Caco-2 (cell line): ENCODE results near the gene ZNF225. TPM values are rescaled to one million over a fixed set of nuclear protein-coding genes. Genes with fewer than 3 reads are reported as not detected.
"Not testable (repeated sequence)": the region's sequence is repeated elsewhere in the genome, so short reads cannot be mapped to it uniquely, and the experiment has no call there.

ENCODE experiments used
- BruUV-seq: library from RNA; stranded (reverse); fragments of 400-500 nt; replicated peaks from 2 replicates; lab custom pipeline; 2021; lab: Mats Ljungman, UMichigan
- CTCF ChIA-PET: fragments of 300-600 bp; sonication (Branson Sonifier 250); formaldehyde crosslinking; loops from one replicate; lab custom pipeline; 2022; ENCODE audit warnings: antibody characterized with exemption; lab: Charles Lee
- POLR2A ChIA-PET: fragments of 300-600 bp; sonication (Branson Sonifier 250); formaldehyde crosslinking; loops from one replicate; lab custom pipeline; 2022; ENCODE audit warnings: antibody characterized with exemption; lab: Charles Lee
- DNase-seq, 2 experiments: peaks; one replicate each; pipeline versions ENCODE4 v3.0.0 to v3.0.0-alpha.2; 2020 to 2022
- H3K27me3 ChIP-seq: replicated peaks from 2 replicates; pipeline ENCODE4 v1.6.0; 2011; ENCODE audit warnings: low read length; ENCODE audit not compliant: control insufficient read depth, insufficient read depth
- H3K36me3 ChIP-seq: 2 replicates; pipeline ENCODE4 v1.5.1; 2011; ENCODE audit warnings: low read length; ENCODE audit not compliant: control insufficient read depth, insufficient read depth
- H3K4me1 ChIP-seq: fragments of 250-450 bp; sonication (Bioruptor Pico); 2 replicates; pipeline ENCODE4 v1.5.1; 2020; ENCODE audit warnings: mild to moderate bottlenecking
- H3K4me3 ChIP-seq: 2 replicates; pipeline ENCODE4 v1.5.1; 2011; ENCODE audit warnings: low read depth, mild to moderate bottlenecking, control low read depth, low read length
- H3K9me3 ChIP-seq: fragments of 250-450 bp; sonication (Bioruptor Pico); 2 replicates; pipeline ENCODE4 v1.5.1; 2020; ENCODE audit warnings: mild to moderate bottlenecking, moderate library complexity
- H3K27ac Mint-ChIP-seq: one replicate; pipeline ENCODE4 v1.8.0; 2022; ENCODE audit warnings: mixed read lengths; ENCODE audit not compliant: unreplicated experiment
- H3K27me3 Mint-ChIP-seq: one replicate; pipeline ENCODE4 v1.8.0; 2022; ENCODE audit warnings: mixed read lengths; ENCODE audit not compliant: insufficient read depth, unreplicated experiment
- H3K36me3 Mint-ChIP-seq: one replicate; pipeline ENCODE4 v1.8.0; 2022; ENCODE audit warnings: mild to moderate bottlenecking, mixed read lengths; ENCODE audit not compliant: insufficient read depth, unreplicated experiment
- H3K4me1 Mint-ChIP-seq: one replicate; pipeline ENCODE4 v1.8.0; 2022; ENCODE audit warnings: low read depth, mixed read lengths; ENCODE audit not compliant: unreplicated experiment
- H3K4me3 Mint-ChIP-seq: one replicate; pipeline ENCODE4 v1.8.0; 2022; ENCODE audit warnings: mild to moderate bottlenecking, moderate library complexity, mixed read lengths; ENCODE audit not compliant: unreplicated experiment
- H3K9me3 Mint-ChIP-seq: one replicate; pipeline ENCODE4 v1.8.0; 2022; ENCODE audit warnings: mixed read lengths; ENCODE audit not compliant: unreplicated experiment
- intact Hi-C: fragments of 100-400 bp; cut with micrococcal nuclease; formaldehyde crosslinking; loops from one replicate; pipeline ENCODE4 v1.10.0; 2022; ENCODE audit not compliant: unreplicated experiment
- total RNA-seq: library from RNA; stranded (reverse); gene quantifications from 2 replicates; pipeline ENCODE4 v1.2.3, GENCODE V29; 2022
- TF ChIP-seq, protein P1 (sequence below), 2 experiments: fragments of 200-600 bp in 1 of 2; IDR thresholded peaks; 1 replicate in 1 of 2; 2 replicates in 1 of 2; pipeline versions ENCODE4 v1.5.1 to v1.8.0; 2011 to 2022; ENCODE audit warnings: antibody characterized with exemption in 1 of 2, control low read depth in 1 of 2, inconsistent platforms in 1 of 2, low read depth in 1 of 2, low read length in 1 of 2, mild to moderate bottlenecking in 1 of 2, moderate library complexity in 1 of 2; ENCODE audit not compliant: insufficient read depth in 1 of 2, severe bottlenecking in 1 of 2, unreplicated experiment in 1 of 2

ZNF225 gene
- total RNA-seq, 1 experiment from 2014 or later: 4.8 TPM

DNA sequence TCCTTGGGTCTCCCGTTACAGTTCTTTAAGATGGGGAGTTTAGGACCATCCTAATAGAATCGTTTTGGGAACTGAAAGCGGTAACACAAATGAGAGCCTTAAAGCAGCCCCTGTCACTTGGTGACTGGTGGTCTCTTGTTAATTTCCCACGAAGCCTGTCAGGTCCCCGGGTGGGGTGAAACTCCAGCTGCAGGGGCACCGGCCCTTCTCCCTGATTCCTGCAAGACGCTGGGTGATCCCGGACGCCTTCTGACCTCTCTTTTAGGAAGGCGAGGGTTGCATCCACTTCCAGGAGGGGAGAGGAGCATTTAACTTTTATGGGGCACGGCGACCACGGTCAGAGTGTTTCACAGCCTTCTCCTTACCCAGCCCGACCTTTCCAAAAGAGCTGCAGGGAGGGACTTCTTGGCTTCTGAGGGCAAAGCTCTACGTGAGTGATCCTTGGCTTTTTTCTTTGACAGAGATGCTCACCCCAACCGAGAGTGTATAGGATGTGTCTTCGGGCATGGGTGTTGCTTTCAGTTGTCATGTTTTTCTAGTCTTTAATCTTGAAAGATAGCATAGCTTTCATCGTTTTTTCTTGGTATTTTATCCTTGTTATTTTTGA is 688 bp downstream of the ZNF225 start:
- Histone ChIP-seq H3K36me3 (0 out of 2 replicates have a peak, but pooled peaks cover 1% of the 10 kb centered on the region), H3K9me3 (no peaks in the 10 kb centered on the region), H3K4me1 (no peaks in the 10 kb centered on the region), H3K27me3 (no peaks in the 10 kb centered on the region), H3K4me3 (peak overlapping the region; percentile 88)
- ChIA-PET POLR2A (no interaction called here), CTCF (no interaction called here)
- Mint-ChIP-seq H3K9me3 (no peaks in the 10 kb centered on the region), H3K27me3 (no peaks in the 10 kb centered on the region), H3K4me1 (peaks cover 7% of the 10 kb centered on the region), H3K36me3 (peaks cover 10% of the 10 kb centered on the region), H3K27ac (peak overlapping the region; percentile 75), H3K4me3 (peak overlapping the region; percentile 91)
- DNase-seq: peak in 1 of 2 experiments; percentile 13
- intact Hi-C loops: loop anchor here (1.0 to 10.0 kb wide), 12 partner anchors 20 to 386 kb away; partner anchors contain the start of genes ZNF155, ZNF180, ZNF224 and ZNF227
- BruUV-seq: TSS peak; percentile 56
- TF ChIP-seq, protein P1, sequence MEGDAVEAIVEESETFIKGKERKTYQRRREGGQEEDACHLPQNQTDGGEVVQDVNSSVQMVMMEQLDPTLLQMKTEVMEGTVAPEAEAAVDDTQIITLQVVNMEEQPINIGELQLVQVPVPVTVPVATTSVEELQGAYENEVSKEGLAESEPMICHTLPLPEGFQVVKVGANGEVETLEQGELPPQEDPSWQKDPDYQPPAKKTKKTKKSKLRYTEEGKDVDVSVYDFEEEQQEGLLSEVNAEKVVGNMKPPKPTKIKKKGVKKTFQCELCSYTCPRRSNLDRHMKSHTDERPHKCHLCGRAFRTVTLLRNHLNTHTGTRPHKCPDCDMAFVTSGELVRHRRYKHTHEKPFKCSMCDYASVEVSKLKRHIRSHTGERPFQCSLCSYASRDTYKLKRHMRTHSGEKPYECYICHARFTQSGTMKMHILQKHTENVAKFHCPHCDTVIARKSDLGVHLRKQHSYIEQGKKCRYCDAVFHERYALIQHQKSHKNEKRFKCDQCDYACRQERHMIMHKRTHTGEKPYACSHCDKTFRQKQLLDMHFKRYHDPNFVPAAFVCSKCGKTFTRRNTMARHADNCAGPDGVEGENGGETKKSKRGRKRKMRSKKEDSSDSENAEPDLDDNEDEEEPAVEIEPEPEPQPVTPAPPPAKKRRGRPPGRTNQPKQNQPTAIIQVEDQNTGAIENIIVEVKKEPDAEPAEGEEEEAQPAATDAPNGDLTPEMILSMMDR (IDR thresholded peaks at IDR 0.05; ENCODE audit: insufficient read depth in 1 of 2, low read depth in 1 of 2, low read length in 1 of 2, severe bottlenecking in 1 of 2, unreplicated experiment in 1 of 2): no peak

DNA sequence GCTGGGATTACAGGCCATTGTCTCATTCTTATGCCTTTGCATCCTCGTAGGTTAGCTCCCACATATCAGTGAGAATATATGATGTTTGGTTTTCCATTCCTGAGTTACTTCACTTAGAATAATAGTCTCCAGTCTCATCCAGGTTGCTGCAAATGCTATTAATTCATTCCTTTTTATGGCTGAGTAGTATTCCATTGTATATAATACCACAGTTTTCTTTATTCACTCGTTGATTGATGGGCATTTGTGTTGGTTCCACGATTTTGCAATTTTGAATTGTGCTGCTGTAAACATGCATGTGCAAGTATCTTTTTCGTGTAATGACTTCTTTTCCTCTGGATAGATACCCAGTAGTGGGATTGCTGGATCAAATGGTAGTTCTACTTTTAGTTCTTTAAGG is 8.0 kb downstream of the ZNF225 start:
- intact Hi-C loops, H3K4me1 Mint-ChIP-seq, H3K27me3 Mint-ChIP-seq, DNase-seq, H3K4me1 ChIP-seq, POLR2A ChIA-PET, H3K27ac Mint-ChIP-seq, H3K9me3 ChIP-seq, H3K36me3 ChIP-seq, H3K4me3 ChIP-seq, H3K27me3 ChIP-seq, CTCF ChIA-PET, BruUV-seq, H3K4me3 Mint-ChIP-seq: not testable (repeated sequence)
- peaks cover 13% of the 10 kb centered on the region for H3K36me3 Mint-ChIP-seq
- peaks cover 22% of the 10 kb centered on the region for H3K9me3 Mint-ChIP-seq

DNA sequence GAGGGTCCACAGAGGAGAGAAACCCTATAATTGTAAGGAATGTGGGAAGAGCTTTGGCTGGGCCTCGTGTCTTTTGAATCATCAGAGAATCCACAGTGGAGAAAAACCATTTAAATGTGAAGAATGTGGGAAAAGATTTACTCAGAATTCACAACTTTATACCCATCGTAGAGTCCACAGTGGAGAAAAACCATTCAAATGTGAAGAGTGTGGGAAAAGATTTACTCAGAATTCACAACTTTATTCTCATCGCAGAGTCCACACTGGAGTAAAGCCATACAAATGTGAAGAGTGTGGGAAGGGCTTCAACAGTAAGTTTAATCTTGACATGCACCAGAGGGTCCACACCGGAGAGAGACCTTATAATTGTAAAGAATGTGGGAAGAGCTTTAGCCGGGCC is 18.8 kb downstream of the ZNF225 start:
- no peak overlapping the region for H3K4me3 ChIP-seq
- H3K27me3 ChIP-seq: no peaks in the 10 kb centered on the region
- BruUV-seq: no TSS peak
- no peaks in the 10 kb centered on the region; the same call in none of the 2 replicates for H3K36me3 ChIP-seq
- Mint-ChIP-seq H3K9me3 (no peaks in the 10 kb centered on the region), H3K4me3 (no peak overlapping the region), H3K27ac (no peak overlapping the region), H3K4me1 (no peaks in the 10 kb centered on the region), H3K36me3 (peaks cover 12% of the 10 kb centered on the region), H3K27me3 (peaks cover 3% of the 10 kb centered on the region)
- no peak for DNase-seq
- ChIA-PET CTCF (no interaction called here), POLR2A (no interaction called here)
- H3K9me3 ChIP-seq: peaks cover 4% of the 10 kb centered on the region; the same call in 1 of the 2 replicates
- no peaks in the 10 kb centered on the region for H3K4me1 ChIP-seq
- intact Hi-C loops: no loop called here
- TF ChIP-seq, protein P1 (IDR thresholded peaks at IDR 0.05; ENCODE audit: insufficient read depth in 1 of 2, low read depth in 1 of 2, low read length in 1 of 2, severe bottlenecking in 1 of 2, unreplicated experiment in 1 of 2): no peak
